Bronchial epithelial cell (primary cell): ENCODE data around the gene TSR3. TPM values are rescaled to one million over a fixed set of nuclear protein-coding genes. Genes with fewer than 3 reads are reported as not detected.

Experiments used
- DNase-seq: peaks from one replicate; pipeline ENCODE4 v3.0.0-alpha.2; 2010; ENCODE audit warnings: low read depth
- FAIRE-seq: peaks from 2 replicates; lab custom pipeline; 2011; peaks lifted over from hg19 to GRCh38; lab: Jason Lieb, UNC
- H3K27me3 ChIP-seq: 2 replicates; pipeline ENCODE4 v1.5.1; 2011; ENCODE audit warnings: low read length; ENCODE audit not compliant: control insufficient read depth, insufficient read depth
- H3K36me3 ChIP-seq: 2 replicates; pipeline ENCODE4 v1.5.1; 2011; ENCODE audit warnings: low read length; ENCODE audit not compliant: control insufficient read depth, insufficient read depth
- H3K4me3 ChIP-seq: 2 replicates; pipeline ENCODE4 v1.5.1; 2011; ENCODE audit warnings: mild to moderate bottlenecking, low read depth, low read length, control low read depth
- total RNA-seq: library from RNA; depleted of rRNA; stranded (reverse); fragments of >200 nt; gene quantifications from 2 replicates; pipeline ENCODE4 v1.2.1, GENCODE V29; 2014
- TF ChIP-seq, protein P1 (sequence below): IDR thresholded peaks from 2 replicates; pipeline ENCODE4 v1.5.1; 2011; ENCODE audit warnings: mild to moderate bottlenecking, moderate library complexity, low read length, control low read depth, inconsistent platforms; ENCODE audit not compliant: insufficient read depth, severe bottlenecking

The TSR3 gene
- total RNA-seq, 1 donor from 2014 or later: 117 TPM

DNA sequence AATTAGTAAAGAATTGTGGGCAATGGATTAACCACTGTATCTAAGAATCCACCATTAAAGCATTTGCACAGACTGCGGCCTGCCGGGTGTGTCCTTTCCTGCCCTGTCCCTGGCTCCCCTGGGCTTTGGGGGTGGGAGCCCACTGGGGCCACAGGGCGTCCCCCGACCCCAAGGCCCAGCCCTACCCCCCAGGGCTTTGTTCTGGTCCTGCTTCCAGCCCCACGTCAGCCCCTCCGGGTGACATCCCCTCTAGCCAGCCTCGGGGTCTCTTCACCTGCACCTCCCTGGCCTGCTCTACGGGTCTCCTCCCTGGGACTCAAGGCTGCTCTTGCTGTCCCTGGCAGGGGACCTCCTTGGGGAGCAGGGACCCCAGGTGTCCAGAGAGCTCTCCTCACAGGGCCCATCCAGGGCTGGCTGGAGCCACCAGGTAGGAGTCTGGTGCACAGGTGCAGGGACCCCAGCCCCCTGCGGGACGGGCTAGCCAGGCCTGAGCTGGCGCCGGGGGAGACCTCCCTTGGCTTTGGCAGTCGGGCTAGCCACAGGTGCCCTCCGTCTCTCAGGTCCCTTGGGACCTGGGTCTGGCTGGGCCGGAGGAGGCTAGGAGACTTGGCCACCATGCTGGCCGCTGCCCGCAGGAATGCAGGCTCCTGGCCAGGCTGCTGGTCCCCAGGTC is 24.6 kb downstream of the TSR3 start:
- TF ChIP-seq, protein P1, sequence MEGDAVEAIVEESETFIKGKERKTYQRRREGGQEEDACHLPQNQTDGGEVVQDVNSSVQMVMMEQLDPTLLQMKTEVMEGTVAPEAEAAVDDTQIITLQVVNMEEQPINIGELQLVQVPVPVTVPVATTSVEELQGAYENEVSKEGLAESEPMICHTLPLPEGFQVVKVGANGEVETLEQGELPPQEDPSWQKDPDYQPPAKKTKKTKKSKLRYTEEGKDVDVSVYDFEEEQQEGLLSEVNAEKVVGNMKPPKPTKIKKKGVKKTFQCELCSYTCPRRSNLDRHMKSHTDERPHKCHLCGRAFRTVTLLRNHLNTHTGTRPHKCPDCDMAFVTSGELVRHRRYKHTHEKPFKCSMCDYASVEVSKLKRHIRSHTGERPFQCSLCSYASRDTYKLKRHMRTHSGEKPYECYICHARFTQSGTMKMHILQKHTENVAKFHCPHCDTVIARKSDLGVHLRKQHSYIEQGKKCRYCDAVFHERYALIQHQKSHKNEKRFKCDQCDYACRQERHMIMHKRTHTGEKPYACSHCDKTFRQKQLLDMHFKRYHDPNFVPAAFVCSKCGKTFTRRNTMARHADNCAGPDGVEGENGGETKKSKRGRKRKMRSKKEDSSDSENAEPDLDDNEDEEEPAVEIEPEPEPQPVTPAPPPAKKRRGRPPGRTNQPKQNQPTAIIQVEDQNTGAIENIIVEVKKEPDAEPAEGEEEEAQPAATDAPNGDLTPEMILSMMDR: no peak
- no peak for FAIRE-seq

DNA sequence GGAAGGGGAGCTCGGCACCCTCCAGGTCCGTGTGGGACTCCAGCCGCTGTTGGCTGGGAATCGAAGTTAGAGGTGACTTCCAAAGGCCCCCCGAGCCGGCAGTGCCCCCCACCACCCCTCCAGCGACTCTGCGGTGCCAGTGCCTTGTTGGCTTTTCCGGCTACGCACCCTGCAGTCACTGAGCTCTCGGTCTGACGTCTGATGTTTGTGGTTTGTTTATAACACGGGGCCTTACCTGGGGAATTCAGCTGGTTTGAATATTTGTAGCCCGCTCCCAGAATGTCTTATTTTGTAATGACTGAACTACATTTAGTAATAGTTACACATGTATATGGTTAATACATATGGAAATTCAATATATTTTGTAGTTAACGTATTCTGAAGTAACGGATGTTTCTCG is 25.3 kb downstream of the TSR3 start:
- no peak for FAIRE-seq
- Histone ChIP-seq H3K4me3 (no peak overlapping the region), H3K27me3 (no peaks in the 10 kb centered on the region), H3K36me3 (peaks cover 10% of the 10 kb centered on the region)
- DNase-seq: no peak
- TF ChIP-seq, protein P1: no peak

More for the DNA sequence above, 24.6 kb downstream of the TSR3 start:
- H3K36me3 ChIP-seq: peaks cover 6% of the 10 kb centered on the region
- no peak for DNase-seq
- peaks cover 2% of the 10 kb centered on the region for H3K27me3 ChIP-seq
- no peak overlapping the region for H3K4me3 ChIP-seq

DNA sequence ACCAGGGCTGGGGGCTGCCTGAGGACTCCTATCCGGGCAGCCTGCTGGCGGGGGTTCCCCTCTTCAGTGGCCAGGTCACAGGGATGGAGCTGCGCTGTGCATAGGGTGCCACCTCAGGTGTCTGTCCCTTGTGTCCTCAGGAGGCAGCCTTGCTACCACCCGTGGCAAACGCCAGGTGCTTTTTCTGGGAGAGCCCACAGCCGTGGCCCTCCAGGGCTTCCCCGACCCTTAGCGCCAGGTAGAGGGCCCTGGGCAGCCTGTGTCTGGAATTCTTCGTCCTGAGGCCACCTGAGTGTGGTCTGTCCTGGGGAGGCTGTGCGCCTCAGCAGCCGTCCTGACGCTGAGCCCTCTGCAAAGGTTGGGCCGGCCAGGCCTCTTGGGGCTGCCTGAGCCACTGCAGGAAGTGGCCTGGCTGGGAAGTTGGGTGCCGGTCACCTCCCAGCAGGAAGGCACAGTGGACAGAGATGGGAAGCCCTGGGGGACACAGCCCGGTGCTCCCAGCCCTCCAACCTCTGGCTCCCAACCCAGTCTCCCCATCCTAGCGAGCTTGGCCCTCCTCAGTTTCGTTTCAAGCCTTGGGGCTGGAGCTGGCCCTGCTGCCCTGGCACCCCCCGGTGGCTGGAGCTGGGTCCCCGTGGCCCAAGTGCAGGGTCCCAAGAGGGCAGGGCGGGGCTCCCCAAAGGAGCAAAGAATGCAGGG is 25.9 kb downstream of the TSR3 start:
- FAIRE-seq: no peak
- H3K4me3 ChIP-seq: no peak overlapping the region
- H3K36me3 ChIP-seq: peaks cover 12% of the 10 kb centered on the region
- H3K27me3 ChIP-seq: no peaks in the 10 kb centered on the region
- DNase-seq: no peak
- TF ChIP-seq, protein P1: no peak

DNA sequence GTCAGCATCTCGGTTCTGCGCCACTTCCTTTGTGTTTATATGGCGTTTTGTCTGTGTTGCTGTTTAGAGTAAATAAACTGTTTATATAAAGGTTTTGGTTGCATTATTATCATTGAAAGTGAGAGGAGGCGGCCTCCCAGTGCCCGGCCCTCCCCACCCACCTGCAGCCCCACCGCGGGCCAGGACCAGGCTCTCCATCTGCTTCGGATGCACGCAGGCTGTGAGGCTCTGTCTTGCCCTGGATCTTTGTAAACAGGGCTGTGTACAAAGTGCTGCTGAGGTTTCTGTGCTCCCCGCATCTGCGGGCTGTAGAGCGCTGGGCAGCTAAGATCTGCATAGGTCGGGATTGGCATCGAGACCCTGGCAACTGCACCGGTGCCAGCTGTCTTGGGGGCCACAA is 26.4 kb downstream of the TSR3 start:
- TF ChIP-seq, protein P1: no peak
- no peak for DNase-seq
- peaks cover 17% of the 10 kb centered on the region for H3K36me3 ChIP-seq
- no peaks in the 10 kb centered on the region for H3K27me3 ChIP-seq
- no peak for FAIRE-seq
- H3K4me3 ChIP-seq: no peak overlapping the region

DNA sequence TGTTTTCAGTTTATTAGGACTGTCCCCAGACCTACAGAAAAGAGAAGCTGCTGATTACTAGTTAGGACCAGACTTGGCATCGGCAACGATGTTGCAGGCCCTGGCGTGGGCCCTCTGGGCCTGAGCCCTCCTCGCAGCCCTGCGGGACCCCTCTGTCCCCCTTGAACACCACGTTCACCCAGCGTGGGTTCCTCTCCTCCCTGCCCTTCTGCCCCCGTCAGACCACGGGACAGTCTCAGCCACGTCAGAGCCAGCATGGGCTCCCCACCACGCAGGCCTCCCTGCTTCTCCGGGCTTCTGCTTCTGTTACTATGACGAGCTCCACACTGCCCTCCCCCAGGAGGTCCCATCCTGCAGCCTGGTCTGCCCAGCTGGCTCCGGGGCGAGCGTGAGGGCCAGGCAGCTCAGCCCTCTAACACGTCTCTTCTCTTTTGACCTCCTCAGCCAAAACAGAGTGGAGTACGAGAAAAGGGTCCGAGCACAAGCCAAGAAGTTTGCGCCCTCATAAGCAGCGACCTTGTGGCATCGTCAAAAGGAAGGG is 27.3 kb downstream of the TSR3 start:
- no peak for DNase-seq
- no peaks in the 10 kb centered on the region for H3K27me3 ChIP-seq
- no peak for FAIRE-seq
- TF ChIP-seq, protein P1: no peak
- no peak overlapping the region for H3K4me3 ChIP-seq
- peaks cover 24% of the 10 kb centered on the region for H3K36me3 ChIP-seq
